Neural cell (in vitro differentiated cells): ENCODE data around the gene ADCYAP1. TPM values are rescaled to one million over a fixed set of nuclear protein-coding genes. Genes with fewer than 3 reads are reported as not detected.

Experiments used
- H2AFZ ChIP-seq: fragments of 200-600, 300-800 bp; sonication (generic), shearing (Covaris generic); 2 replicates; pipeline ENCODE4 v1.6.0; 2014; ENCODE audit warnings: low read depth, mild to moderate bottlenecking, antibody characterized with exemption, low read length, moderate library complexity
- H3F3A ChIP-seq: fragments of 200-600 bp; shearing (Covaris generic); 2 replicates; pipeline ENCODE4 v1.6.1; 2016; ENCODE audit warnings: mild to moderate bottlenecking, moderate library complexity, mixed read lengths, antibody characterized with exemption, low read length; ENCODE audit not compliant: insufficient read depth, poor library complexity, severe bottlenecking
- H3K27ac ChIP-seq: fragments of 200-600, 300-800 bp; sonication (generic), shearing (Covaris generic); 2 replicates; pipeline ENCODE4 v1.5.1; 2014; ENCODE audit warnings: mild to moderate bottlenecking, low read length, moderate library complexity
- H3K27me3 ChIP-seq: fragments of 300-800, 200-600 bp; sonication (generic), shearing (Covaris generic); 2 replicates; pipeline ENCODE4 v1.6.0; 2014; ENCODE audit warnings: mild to moderate bottlenecking, low read depth, low read length, moderate library complexity; ENCODE audit not compliant: insufficient read depth
- H3K36me3 ChIP-seq: fragments of 300-800, 200-600 bp; sonication (generic), shearing (Covaris generic); 2 replicates; pipeline ENCODE4 v1.5.1; 2014; ENCODE audit warnings: mild to moderate bottlenecking, antibody characterized with exemption, low read length, moderate library complexity; ENCODE audit not compliant: insufficient read depth
- H3K4me2 ChIP-seq: fragments of 300-800, 200-600 bp; sonication (generic), shearing (Covaris generic); 2 replicates; pipeline ENCODE4 v1.6.0; 2014; ENCODE audit warnings: mild to moderate bottlenecking, low read length
- H3K4me3 ChIP-seq: fragments of 300-800, 200-600 bp; sonication (generic), shearing (Covaris generic); 2 replicates; pipeline ENCODE4 v1.5.1; 2014; ENCODE audit warnings: mild to moderate bottlenecking, low read length, moderate library complexity
- H3K79me2 ChIP-seq: fragments of 200-600 bp; shearing (Covaris generic); replicated peaks from 2 replicates; pipeline ENCODE4 v1.6.0; 2014; ENCODE audit warnings: mild to moderate bottlenecking, low read length, moderate library complexity; ENCODE audit not compliant: insufficient read depth
- H3K9ac ChIP-seq: fragments of 300-800, 200-600 bp; sonication (generic), shearing (Covaris generic); 2 replicates; pipeline ENCODE4 v1.6.1; 2016; ENCODE audit warnings: mild to moderate bottlenecking, low read length, mixed read lengths
- H3K9me2 ChIP-seq: fragments of 200-600 bp; shearing (Covaris generic); 2 replicates; pipeline ENCODE4 v1.6.1; 2016; ENCODE audit warnings: mild to moderate bottlenecking, low read length, mixed read lengths; ENCODE audit not compliant: insufficient read depth
- H3K9me3 ChIP-seq: fragments of 200-600, 300-800 bp; sonication (generic), shearing (Covaris generic); 2 replicates; pipeline ENCODE4 v1.6.1; 2016; ENCODE audit warnings: mild to moderate bottlenecking, mixed run types, low read length, moderate library complexity, mixed read lengths
- H4K20me1 ChIP-seq: fragments of 200-600 bp; shearing (Covaris generic); 2 replicates; pipeline ENCODE4 v1.6.1; 2016; ENCODE audit warnings: mild to moderate bottlenecking, mixed run types; ENCODE audit not compliant: insufficient read depth
- EP300 ChIP-seq: fragments of 450-650 bp; conservative IDR thresholded peaks from 2 replicates; pipeline ENCODE4 v1.6.1; 2014; ENCODE audit warnings: antibody characterized with exemption, mild to moderate bottlenecking, moderate library complexity; ENCODE audit not compliant: poor library complexity, severe bottlenecking
- EZH2 ChIP-seq: fragments of 200-600, 300-800 bp; shearing (Covaris generic), sonication (generic); IDR thresholded peaks from 2 replicates; pipeline ENCODE4 v1.6.1; 2014; ENCODE audit warnings: antibody characterized with exemption, low read length, borderline replicate concordance, mild to moderate bottlenecking; ENCODE audit not compliant: insufficient read depth, poor library complexity, severe bottlenecking
- MXI1 ChIP-seq: fragments of 450-650 bp; conservative IDR thresholded peaks from 2 replicates; pipeline ENCODE4 v1.6.1; 2014; ENCODE audit warnings: antibody characterized with exemption, mild to moderate bottlenecking; ENCODE audit not compliant: poor library complexity, severe bottlenecking
- POLR2AphosphoS5 ChIP-seq: IDR thresholded peaks from 2 replicates; pipeline ENCODE4 v1.6.1; 2012
- RAD21 ChIP-seq: fragments of 450-650 bp; conservative IDR thresholded peaks from 2 replicates; pipeline ENCODE4 v1.6.1; 2014; ENCODE audit warnings: antibody characterized with exemption, mild to moderate bottlenecking, moderate library complexity
- REST ChIP-seq: IDR thresholded peaks from 2 replicates; pipeline ENCODE4 v1.6.1; 2012; ENCODE audit warnings: borderline replicate concordance
- SMC3 ChIP-seq: fragments of 450-650 bp; conservative IDR thresholded peaks from 2 replicates; pipeline ENCODE4 v1.6.1; 2014; ENCODE audit warnings: antibody characterized with exemption, mild to moderate bottlenecking, moderate library complexity; ENCODE audit not compliant: poor library complexity
- TAF1 ChIP-seq: IDR thresholded peaks from 2 replicates; pipeline ENCODE4 v1.6.1; 2012; ENCODE audit warnings: low read depth
- polyA plus RNA-seq: library from polyadenylated mRNA; depleted of rRNA; stranded (reverse); fragments of >200 nt; gene quantifications from 2 replicates; pipeline ENCODE4 v1.2.3, GENCODE V29; 2014
- TF ChIP-seq, protein P1 (sequence below): fragments of 450-650 bp; IDR thresholded peaks from 2 replicates; pipeline ENCODE4 v1.5.1; 2014; ENCODE audit warnings: antibody characterized with exemption, mild to moderate bottlenecking, moderate library complexity; ENCODE audit not compliant: poor library complexity, severe bottlenecking

Gene ADCYAP1
- polyA plus RNA-seq, 1 donor from 2014 or later, result 0.98 TPM

- Histone ChIP-seq H3K27ac (no peak overlapping the region), H3K4me3 (no peak overlapping the region), H3K36me3 (no peaks in the 10 kb centered on the region), H3K79me2 (no peaks in the 10 kb centered on the region), H3K4me2 (no peak overlapping the region), H2AFZ (no peak overlapping the region), H3F3A (no peaks in the 10 kb centered on the region), H3K9me2 (no peaks in the 10 kb centered on the region), H4K20me1 (no peaks in the 10 kb centered on the region), H3K9ac (no peak overlapping the region), H3K9me3 (no peaks in the 10 kb centered on the region), H3K27me3 (no peaks in the 10 kb centered on the region)
- no peak for TF ChIP-seq EZH2
- no peak for TF ChIP-seq SMC3
- TF ChIP-seq POLR2AphosphoS5, result no peak
- no peak for TF ChIP-seq MXI1
Observed at GRCh38 chr18:950882-951495, 46.3 kb downstream of the ADCYAP1 start.

- Histone ChIP-seq H3K4me3 (no peak overlapping the region), H2AFZ (no peak overlapping the region), H3K9ac (no peak overlapping the region), H4K20me1 (no peaks in the 10 kb centered on the region), H3K27ac (no peak overlapping the region), H3K36me3 (no peaks in the 10 kb centered on the region), H3K4me2 (no peak overlapping the region), H3K79me2 (no peaks in the 10 kb centered on the region), H3K9me3 (no peaks in the 10 kb centered on the region), H3F3A (no peaks in the 10 kb centered on the region), H3K9me2 (no peaks in the 10 kb centered on the region), H3K27me3 (no peaks in the 10 kb centered on the region)
- TF ChIP-seq POLR2AphosphoS5, result no peak
- TF ChIP-seq EP300, result no peak
- TF ChIP-seq MXI1, result no peak
- no peak for TF ChIP-seq TAF1
- TF ChIP-seq EZH2, result no peak
- TF ChIP-seq SMC3, result no peak
- TF ChIP-seq, protein P1, sequence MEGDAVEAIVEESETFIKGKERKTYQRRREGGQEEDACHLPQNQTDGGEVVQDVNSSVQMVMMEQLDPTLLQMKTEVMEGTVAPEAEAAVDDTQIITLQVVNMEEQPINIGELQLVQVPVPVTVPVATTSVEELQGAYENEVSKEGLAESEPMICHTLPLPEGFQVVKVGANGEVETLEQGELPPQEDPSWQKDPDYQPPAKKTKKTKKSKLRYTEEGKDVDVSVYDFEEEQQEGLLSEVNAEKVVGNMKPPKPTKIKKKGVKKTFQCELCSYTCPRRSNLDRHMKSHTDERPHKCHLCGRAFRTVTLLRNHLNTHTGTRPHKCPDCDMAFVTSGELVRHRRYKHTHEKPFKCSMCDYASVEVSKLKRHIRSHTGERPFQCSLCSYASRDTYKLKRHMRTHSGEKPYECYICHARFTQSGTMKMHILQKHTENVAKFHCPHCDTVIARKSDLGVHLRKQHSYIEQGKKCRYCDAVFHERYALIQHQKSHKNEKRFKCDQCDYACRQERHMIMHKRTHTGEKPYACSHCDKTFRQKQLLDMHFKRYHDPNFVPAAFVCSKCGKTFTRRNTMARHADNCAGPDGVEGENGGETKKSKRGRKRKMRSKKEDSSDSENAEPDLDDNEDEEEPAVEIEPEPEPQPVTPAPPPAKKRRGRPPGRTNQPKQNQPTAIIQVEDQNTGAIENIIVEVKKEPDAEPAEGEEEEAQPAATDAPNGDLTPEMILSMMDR, result no peak
- no peak for TF ChIP-seq RAD21
- TF ChIP-seq REST, result no peak
Observed at GRCh38 chr18:955384-956066, 50.9 kb downstream of the ADCYAP1 start.
